HFFc6 (cell line): ENCODE measurements around the gene FIGNL2. TPM values are rescaled to one million over a fixed set of nuclear protein-coding genes. Genes with fewer than 3 reads are reported as not detected.

Experiments
- DNase-seq: peaks from one replicate; pipeline ENCODE4 v3.0.0-alpha.2; 2018
- H3K27ac Mint-ChIP-seq: 2 replicates; pipeline ENCODE4 v1.8.0; 2020; ENCODE audit warnings: mild to moderate bottlenecking, mixed read lengths
- H3K27me3 Mint-ChIP-seq: 2 replicates; pipeline ENCODE4 v1.8.0; 2021; ENCODE audit warnings: mild to moderate bottlenecking, moderate library complexity, mixed read lengths; ENCODE audit not compliant: insufficient read depth
- H3K36me3 Mint-ChIP-seq: 2 replicates; pipeline ENCODE4 v1.8.0; 2021; ENCODE audit warnings: low read depth, mixed read lengths
- H3K4me1 Mint-ChIP-seq: 2 replicates; pipeline ENCODE4 v1.8.0; 2020; ENCODE audit warnings: low read depth, mixed read lengths
- H3K4me3 Mint-ChIP-seq: 2 replicates; pipeline ENCODE4 v1.8.0; 2020; ENCODE audit warnings: mild to moderate bottlenecking, moderate library complexity, mixed read lengths
- H3K9me3 Mint-ChIP-seq: 2 replicates; pipeline ENCODE4 v1.8.0; 2020; ENCODE audit warnings: mild to moderate bottlenecking, mixed read lengths
- total RNA-seq, 6 experiments: library from RNA; stranded (reverse); fragmentation: NEBNext Ultra II Directional; extraction: Animal tissue kit (Norgen Biotek cat#: 25700); gene quantifications; 2 replicates in 1 of 6; 3 replicates in 5 of 6; pipeline ENCODE4 v1.2.3, GENCODE V29; 2021
- TF ChIP-seq, protein P1 (sequence below): fragments of 200-600 bp; sonication (generic); IDR thresholded peaks from 2 replicates; pipeline ENCODE4 v1.5.0; 2021; ENCODE audit warnings: antibody characterized with exemption, mild to moderate bottlenecking

The FIGNL2 gene
- total RNA-seq, 6 experiments from 2014 or later: not detected

DNA sequence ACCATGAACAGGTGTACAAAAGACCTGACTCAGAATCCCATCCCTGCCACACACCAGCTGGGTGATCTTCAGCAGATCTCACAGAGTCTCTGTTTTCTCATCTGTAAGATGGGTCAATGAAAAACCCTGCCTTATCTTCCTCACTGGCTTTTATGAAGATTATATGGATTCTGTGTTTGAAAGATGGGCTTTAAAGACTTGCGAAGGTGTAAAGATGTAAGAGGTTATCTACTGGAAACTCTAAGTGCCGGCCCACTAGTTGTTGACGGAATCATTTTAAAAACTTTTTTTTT is 24.1 kb upstream of the FIGNL2 start:
- H3K4me3 Mint-ChIP-seq: no peak overlapping the region
- no peaks in the 10 kb centered on the region for H3K9me3 Mint-ChIP-seq
- H3K27me3 Mint-ChIP-seq: peaks cover 13% of the 10 kb centered on the region
- TF ChIP-seq, protein P1, sequence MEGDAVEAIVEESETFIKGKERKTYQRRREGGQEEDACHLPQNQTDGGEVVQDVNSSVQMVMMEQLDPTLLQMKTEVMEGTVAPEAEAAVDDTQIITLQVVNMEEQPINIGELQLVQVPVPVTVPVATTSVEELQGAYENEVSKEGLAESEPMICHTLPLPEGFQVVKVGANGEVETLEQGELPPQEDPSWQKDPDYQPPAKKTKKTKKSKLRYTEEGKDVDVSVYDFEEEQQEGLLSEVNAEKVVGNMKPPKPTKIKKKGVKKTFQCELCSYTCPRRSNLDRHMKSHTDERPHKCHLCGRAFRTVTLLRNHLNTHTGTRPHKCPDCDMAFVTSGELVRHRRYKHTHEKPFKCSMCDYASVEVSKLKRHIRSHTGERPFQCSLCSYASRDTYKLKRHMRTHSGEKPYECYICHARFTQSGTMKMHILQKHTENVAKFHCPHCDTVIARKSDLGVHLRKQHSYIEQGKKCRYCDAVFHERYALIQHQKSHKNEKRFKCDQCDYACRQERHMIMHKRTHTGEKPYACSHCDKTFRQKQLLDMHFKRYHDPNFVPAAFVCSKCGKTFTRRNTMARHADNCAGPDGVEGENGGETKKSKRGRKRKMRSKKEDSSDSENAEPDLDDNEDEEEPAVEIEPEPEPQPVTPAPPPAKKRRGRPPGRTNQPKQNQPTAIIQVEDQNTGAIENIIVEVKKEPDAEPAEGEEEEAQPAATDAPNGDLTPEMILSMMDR: no peak
- no peaks in the 10 kb centered on the region for H3K36me3 Mint-ChIP-seq
- peaks cover 14% of the 10 kb centered on the region for H3K4me1 Mint-ChIP-seq
- DNase-seq: no peak
- H3K27ac Mint-ChIP-seq: no peak overlapping the region

DNA sequence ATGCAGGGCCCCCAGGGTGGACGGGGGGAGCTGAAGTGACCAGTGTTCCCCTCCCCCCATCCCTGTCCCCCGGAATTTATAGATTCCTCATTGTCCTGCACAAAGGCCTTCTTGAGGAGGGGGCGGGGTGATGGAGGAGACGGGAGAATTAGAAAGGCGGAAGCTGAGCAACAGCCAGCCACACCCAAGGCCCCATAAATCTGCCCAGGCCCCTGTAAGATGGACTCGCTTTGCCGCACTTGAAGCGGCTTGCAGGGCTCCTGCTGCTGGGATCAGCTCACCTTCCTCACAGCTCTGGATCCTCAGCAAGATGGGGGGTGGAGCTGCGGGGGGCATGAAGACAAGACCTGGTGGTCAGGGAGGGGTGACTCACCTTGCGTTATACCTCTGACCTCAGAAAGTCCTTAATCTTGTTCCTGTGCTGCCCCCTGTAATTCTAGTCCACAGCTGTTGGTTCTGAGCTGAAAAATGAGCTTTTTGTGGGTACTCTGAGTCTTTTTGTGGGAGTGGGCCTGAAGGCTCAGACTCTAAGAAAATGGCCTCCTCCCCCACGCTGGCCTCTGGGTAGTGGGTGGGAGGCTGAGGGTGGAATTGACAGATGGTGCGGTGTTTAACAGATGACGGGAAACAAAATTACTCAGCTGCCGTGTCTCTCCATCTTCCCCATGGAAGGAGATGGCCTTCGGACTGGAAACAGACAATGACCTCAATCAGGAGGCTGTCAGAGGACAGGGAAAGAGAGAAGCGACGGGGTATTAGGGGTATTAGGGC is 23.6 kb upstream of the FIGNL2 start:
- TF ChIP-seq, protein P1: no peak
- Mint-ChIP-seq H3K4me1 (peaks cover 14% of the 10 kb centered on the region), H3K27me3 (peaks cover 13% of the 10 kb centered on the region), H3K27ac (no peak overlapping the region), H3K36me3 (no peaks in the 10 kb centered on the region), H3K4me3 (no peak overlapping the region), H3K9me3 (no peaks in the 10 kb centered on the region)
- no peak for DNase-seq

DNA sequence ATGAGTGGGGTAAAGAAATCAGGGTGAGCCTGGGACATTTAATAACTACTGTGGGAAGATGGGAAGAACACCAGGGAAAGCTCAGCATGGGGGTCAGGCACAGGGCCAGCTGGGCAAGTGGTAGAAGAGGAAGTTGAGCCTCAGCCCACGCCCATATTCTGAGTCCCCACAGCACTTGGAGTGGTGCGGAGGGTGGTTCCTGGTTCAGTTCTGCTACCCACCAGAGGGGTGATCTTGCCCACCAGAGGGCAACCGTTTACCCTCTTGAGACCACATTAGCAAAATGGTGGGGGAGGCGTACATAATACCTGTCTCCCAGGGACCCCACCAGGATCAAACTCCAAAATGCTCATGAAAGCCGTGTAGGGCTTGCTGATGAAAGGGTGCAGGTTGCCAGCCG is 22.6 kb upstream of the FIGNL2 start:
- Mint-ChIP-seq H3K9me3 (no peaks in the 10 kb centered on the region), H3K27me3 (peaks cover 13% of the 10 kb centered on the region), H3K4me3 (no peak overlapping the region), H3K36me3 (no peaks in the 10 kb centered on the region), H3K27ac (no peak overlapping the region), H3K4me1 (peaks cover 14% of the 10 kb centered on the region)
- DNase-seq: no peak
- TF ChIP-seq, protein P1: peak; percentile 14; the same call in 1 of the 2 replicates

DNA sequence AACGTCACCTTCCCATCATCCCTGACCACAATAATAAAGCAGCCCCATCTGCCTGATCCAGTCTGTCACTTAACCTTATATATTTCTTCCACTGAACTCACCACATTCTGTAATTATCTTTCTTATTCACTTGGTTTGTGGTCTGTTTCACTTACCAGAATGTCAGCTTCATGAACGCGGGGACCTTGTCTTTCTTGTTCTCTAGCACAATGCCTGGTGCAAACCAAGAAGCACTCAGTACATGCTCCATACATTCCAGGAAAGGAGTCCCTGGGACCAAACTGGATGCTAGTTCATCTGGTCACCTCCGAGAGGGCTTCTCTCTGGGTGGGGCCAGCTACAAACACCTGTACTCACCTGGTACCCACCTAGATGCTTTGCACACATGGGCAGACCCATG is 22.0 kb upstream of the FIGNL2 start:
- Mint-ChIP-seq H3K36me3 (no peaks in the 10 kb centered on the region), H3K9me3 (no peaks in the 10 kb centered on the region), H3K4me3 (no peak overlapping the region), H3K27me3 (peaks cover 13% of the 10 kb centered on the region), H3K27ac (no peak overlapping the region), H3K4me1 (peaks cover 14% of the 10 kb centered on the region)
- DNase-seq: no peak
- TF ChIP-seq, protein P1: no peak

DNA sequence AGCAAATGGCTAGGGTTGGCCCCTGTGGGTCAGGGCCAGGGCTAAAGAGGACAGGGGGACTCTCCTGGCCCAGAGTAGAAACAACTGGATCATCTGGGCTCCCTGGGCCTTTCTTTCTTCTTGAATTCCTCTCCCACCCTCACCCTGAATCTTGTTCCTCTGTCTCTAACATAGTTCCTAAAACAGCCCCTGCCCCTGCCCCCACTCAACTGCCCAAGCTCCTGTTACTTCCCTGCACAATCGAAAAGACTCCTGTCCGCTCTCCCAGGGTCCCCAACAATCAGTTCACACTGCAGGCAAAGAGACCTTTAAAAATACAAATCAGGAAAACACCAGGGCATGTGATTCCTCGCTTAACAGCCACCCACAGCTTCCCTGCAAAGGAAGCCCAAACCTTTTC is 21.4 kb upstream of the FIGNL2 start:
- H3K4me1 Mint-ChIP-seq: peaks cover 14% of the 10 kb centered on the region
- peaks cover 14% of the 10 kb centered on the region for H3K27me3 Mint-ChIP-seq

More for the DNA sequence above, 21.4 kb upstream of the FIGNL2 start:
- Mint-ChIP-seq H3K4me3 (peak overlapping the region; percentile 37; the same call in 1 of the 2 replicates), H3K27ac (no peak overlapping the region), H3K36me3 (no peaks in the 10 kb centered on the region), H3K9me3 (no peaks in the 10 kb centered on the region)
- no peak for DNase-seq
- TF ChIP-seq, protein P1: no peak
